ENCODE data around the gene TESMIN.

- no peak for TF ChIP-seq FOXK2 (IDR thresholded peaks at IDR 0.05)
- no peak for TF ChIP-seq TARDBP (IDR thresholded peaks at IDR 0.05)
- TF ChIP-seq SP1 (IDR thresholded peaks at IDR 0.05) = no peak
- TF ChIP-seq PKNOX1 (IDR thresholded peaks at IDR 0.05) = no peak
- TF ChIP-seq FOXM1 (IDR thresholded peaks at IDR 0.05; ENCODE audit: borderline replicate concordance) = no peak
- TF ChIP-seq ELF4 (IDR thresholded peaks at IDR 0.05) = no peak
- no peak for TF ChIP-seq BHLHE40 (IDR thresholded peaks at IDR 0.05; ENCODE audit: borderline replicate concordance)
- TF ChIP-seq ARNT (IDR thresholded peaks at IDR 0.05) = no peak
- TF ChIP-seq NFRKB (IDR thresholded peaks at IDR 0.05) = no peak
- no peak for TF ChIP-seq CTBP1 (IDR thresholded peaks at IDR 0.05; ENCODE audit: borderline replicate concordance)
Measured at GRCh38 chr11:68783216-68783821, 32.0 kb upstream of the TESMIN start.

All from HEK293T (cell line).